Measurements from ENCODE around the gene SDCBP2.

Gene SDCBP2

GRCh38 chr20:1320016-1320415, 8.9 kb downstream of the SDCBP2 start:
- no peak overlapping the region for H3K4me3 ChIP-seq (ENCODE audit: low read depth, low read length)
- DNase-seq (ENCODE audit: low read depth), result no peak
- no peak for TF ChIP-seq CTCF (IDR thresholded peaks at IDR 0.05; ENCODE audit: low read depth, low read length, missing control alignments)

- no peak for TF ChIP-seq CTCF (IDR thresholded peaks at IDR 0.05; ENCODE audit: low read depth, low read length, missing control alignments)
- no peak for DNase-seq (ENCODE audit: low read depth)
- H3K4me3 ChIP-seq (ENCODE audit: low read depth, low read length), result no peak overlapping the region
Observed at GRCh38 chr20:1319462-1319861, 9.5 kb downstream of the SDCBP2 start.

- no peak overlapping the region for H3K4me3 ChIP-seq (ENCODE audit: low read depth, low read length)
- DNase-seq (ENCODE audit: low read depth), result no peak
- TF ChIP-seq CTCF (IDR thresholded peaks at IDR 0.05; ENCODE audit: low read depth, low read length, missing control alignments), result no peak
Observed at GRCh38 chr20:1319051-1319450, 9.9 kb downstream of the SDCBP2 start.

GRCh38 chr20:1317545-1318255, 11.2 kb downstream of the SDCBP2 start:
- no peak for TF ChIP-seq CTCF (IDR thresholded peaks at IDR 0.05; ENCODE audit: low read depth, low read length, missing control alignments)
- H3K4me3 ChIP-seq (ENCODE audit: low read depth, low read length), result no peak overlapping the region
- no peak for DNase-seq (ENCODE audit: low read depth)

- DNase-seq (ENCODE audit: low read depth), result no peak
- H3K4me3 ChIP-seq (ENCODE audit: low read depth, low read length), result no peak overlapping the region
- TF ChIP-seq CTCF (IDR thresholded peaks at IDR 0.05; ENCODE audit: low read depth, low read length, missing control alignments), result no peak
Observed at GRCh38 chr20:1315804-1316203, 13.1 kb downstream of the SDCBP2 start.

GRCh38 chr20:1313236-1313964, 15.5 kb downstream of the SDCBP2 start:
- peak; percentile 94 for TF ChIP-seq CTCF (IDR thresholded peaks at IDR 0.05; ENCODE audit: low read depth, low read length, missing control alignments)
- no peak overlapping the region for H3K4me3 ChIP-seq (ENCODE audit: low read depth, low read length)
- DNase-seq (ENCODE audit: low read depth), result no peak

- DNase-seq (ENCODE audit: low read depth), result no peak
- H3K4me3 ChIP-seq (ENCODE audit: low read depth, low read length), result no peak overlapping the region
- TF ChIP-seq CTCF (IDR thresholded peaks at IDR 0.05; ENCODE audit: low read depth, low read length, missing control alignments), result no peak
Observed at GRCh38 chr20:1312904-1313235, 16.1 kb downstream of the SDCBP2 start.
